K562 (cell line): Measurements from ENCODE around the gene CCL20.

Experiments
- CHD7 ChIP-seq: fragments of 200-600 bp; sonication (generic); IDR thresholded peaks from one replicate; pipeline ENCODE4 v1.6.1; 2012; ENCODE audit warnings: mild to moderate bottlenecking, low read depth, low read length, inconsistent platforms
- CTCF ChIP-seq, 3 experiments: IDR thresholded peaks in 2 of 3; conservative IDR thresholded peaks in 1 of 3; 2 replicates each; pipeline ENCODE4 v1.5.1; 2011 to 2012; ENCODE audit warnings: low read length in 3 of 3, mild to moderate bottlenecking in 3 of 3, control low read depth in 2 of 3, improper control_type of control experiment in 1 of 3, inconsistent platforms in 1 of 3, low read depth in 1 of 3, mixed read lengths in 1 of 3, moderate library complexity in 1 of 3; ENCODE audit not compliant: insufficient read depth in 2 of 3
- HINFP ChIP-seq: fragments of 450-650 bp; conservative IDR thresholded peaks from 2 replicates; pipeline ENCODE4 v1.6.1; 2016; ENCODE audit warnings: missing genetic modification characterization, low read depth, mild to moderate bottlenecking, control low read depth, missing compliant biosample characterization
- MAFG ChIP-seq: fragments of 450-650 bp; conservative IDR thresholded peaks from 2 replicates; pipeline ENCODE4 v1.6.1; 2016; ENCODE audit warnings: missing genetic modification characterization, missing compliant biosample characterization
- MAX ChIP-seq: sonication (generic); formaldehyde crosslinking; IDR thresholded peaks from 2 replicates; pipeline ENCODE4 v1.9.0; 2022; ENCODE audit warnings: mild to moderate bottlenecking, missing genetic modification reagents
- MAZ ChIP-seq, 2 experiments: fragments of 450-650 bp in 1 of 2; sonication (generic) in 1 of 2; formaldehyde crosslinking; IDR thresholded peaks in 1 of 2; conservative IDR thresholded peaks in 1 of 2; 2 replicates each; pipeline versions ENCODE4 v1.4.0 to v1.5.0; 2020; ENCODE audit warnings: mild to moderate bottlenecking in 1 of 2, missing genetic modification reagents in 1 of 2
- MYC ChIP-seq, 2 experiments: fragments of 250-450 bp in 1 of 2; sonication (Bioruptor Pico) in 1 of 2; IDR thresholded peaks; 2 replicates each; pipeline versions ENCODE4 v1.5.1 to v1.6.1; 2012 to 2021; ENCODE audit warnings: low read depth in 2 of 2, borderline replicate concordance in 1 of 2, improper control_type of control experiment in 1 of 2, low read length in 1 of 2, mild to moderate bottlenecking in 1 of 2, moderate library complexity in 1 of 2
- SMAD2 ChIP-seq: fragments of 150-350 bp; IDR thresholded peaks from 2 replicates; pipeline ENCODE4 v1.6.1; 2014; ENCODE audit warnings: low read depth, mild to moderate bottlenecking, low read length
- THRAP3 ChIP-seq: fragments of 450-650 bp; IDR thresholded peaks from 2 replicates; pipeline ENCODE4 v1.6.1; 2016; ENCODE audit warnings: mild to moderate bottlenecking, inconsistent platforms, borderline replicate concordance
- TSHZ1 ChIP-seq: fragments of 250-450 bp; sonication (Bioruptor Pico); IDR thresholded peaks from 2 replicates; pipeline ENCODE4 v1.4.0; 2020; ENCODE audit warnings: mild to moderate bottlenecking, moderate library complexity

DNA sequence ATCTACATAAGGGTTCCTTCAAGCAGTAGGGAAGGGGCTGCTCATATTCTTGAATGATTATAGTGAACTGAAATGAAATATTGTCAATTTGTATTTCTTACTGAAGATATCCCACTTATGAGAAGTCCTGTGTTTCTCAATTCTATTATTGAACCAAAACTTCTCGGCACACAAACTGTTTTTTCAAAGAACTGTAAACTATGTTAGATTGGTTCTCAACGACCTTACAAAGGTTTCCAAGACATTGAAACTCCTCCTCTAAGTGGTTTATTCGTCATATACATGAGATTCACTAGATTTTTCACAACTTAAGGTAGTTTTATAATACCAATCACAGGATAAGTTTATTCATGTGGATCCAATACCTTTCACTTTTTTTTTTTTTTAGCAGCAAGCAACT, 1.4 kb downstream of the CCL20 start:
- TF ChIP-seq MAX (CRISPR knock-in tag): no peak
- no peak for TF ChIP-seq CHD7
- TF ChIP-seq THRAP3: no peak
- TF ChIP-seq MYC (IDR thresholded peaks at IDR 0.05; ENCODE audit: low read depth, low read length): no peak
- TF ChIP-seq MYC (CRISPR knock-in tag; IDR thresholded peaks at IDR 0.05; ENCODE audit: borderline replicate concordance, low read depth): no peak
- no peak for TF ChIP-seq HINFP (tag)
- no peak for TF ChIP-seq MAFG
- no peak for TF ChIP-seq CTCF (IDR thresholded peaks at IDR 0.05 in 2 of 3, conservative IDR thresholded peaks at IDR 0.05 in 1 of 3; ENCODE audit: insufficient read depth in 2 of 3, low read depth in 1 of 3, low read length in 3 of 3)
- TF ChIP-seq TSHZ1 (CRISPR knock-in tag): no peak
- TF ChIP-seq SMAD2: no peak
- no peak for TF ChIP-seq MAZ (CRISPR knock-in tag; conservative IDR thresholded peaks at IDR 0.05 in 1 of 2, IDR thresholded peaks at IDR 0.05 in 1 of 2)
